Thoracic aorta (tissue), 2 donors: ENCODE data around the gene B4GALT2. TPM values are rescaled to one million over a fixed set of nuclear protein-coding genes. Genes with fewer than 3 reads are reported as not detected.

ENCODE experiments used
- ATAC-seq: fragments of 150-250 bp; one replicate; pipeline ENCODE4 v1.8.0; 2017; ENCODE audit warnings: low read depth; ENCODE audit not compliant: insufficient number of reproducible peaks, low FRiP score
- DNase-seq: peaks from one replicate; pipeline ENCODE4 v3.0.0-alpha.2; 2020; ENCODE audit warnings: low spot score
- H3K27ac ChIP-seq, 2 donors: fragments of 200-600 bp; sonication (generic); 1 replicate in 1 of 2; 2 replicates in 1 of 2; pipeline ENCODE4 v1.5.1; 2016; ENCODE audit warnings: mild to moderate bottlenecking in 2 of 2, moderate library complexity in 2 of 2
- H3K27me3 ChIP-seq: fragments of 200-600 bp; sonication (generic); replicated peaks from 2 replicates; pipeline ENCODE4 v1.6.0; 2016; ENCODE audit warnings: mild to moderate bottlenecking; ENCODE audit not compliant: insufficient read depth
- H3K36me3 ChIP-seq: fragments of 200-600 bp; sonication (generic); one replicate; pipeline ENCODE4 v1.5.1; 2016
- H3K4me1 ChIP-seq, 2 donors: fragments of 200-600 bp; sonication (generic); 1 replicate in 1 of 2; 2 replicates in 1 of 2; pipeline versions ENCODE4 v1.5.1 to v1.6.0; 2016; ENCODE audit warnings: low read depth in 2 of 2, mild to moderate bottlenecking in 1 of 2; ENCODE audit not compliant: control insufficient read depth in 1 of 2
- H3K4me3 ChIP-seq: fragments of 200-600 bp; sonication (generic); 2 replicates; pipeline ENCODE4 v1.5.1; 2016; ENCODE audit warnings: mild to moderate bottlenecking
- H3K9me3 ChIP-seq: fragments of 200-600 bp; sonication (generic); 2 replicates; pipeline ENCODE4 v1.5.1; 2016
- CTCF ChIP-seq: fragments of 200-600 bp; sonication (generic); IDR thresholded peaks from one replicate; pipeline ENCODE4 v1.5.1; 2019; ENCODE audit warnings: antibody characterized with exemption
- total RNA-seq, 2 donors: library from RNA; depleted of rRNA; stranded (reverse); fragments of >200 nt; gene quantifications; one replicate each; pipeline versions ENCODE4 v1.1.0 to v1.2.3, GENCODE V29; 2016

The B4GALT2 gene
- 10 to 100 TPM; 34.8 to 51.6 TPM for total RNA-seq

GRCh38 chr1:43978551-43979260, at the start of gene B4GALT2:
TSS of gene B4GALT2 (plus strand) at chr1:43979210. CDS start at chr1:43981161, 1,951 bp downstream.
- no peaks in the 10 kb centered on the region for H3K27me3 ChIP-seq
- peak within 1 kb of the TSS; percentile 82 for H3K4me3 ChIP-seq
- no peak for DNase-seq
- H3K36me3 ChIP-seq, result peaks cover 11% of the 10 kb centered on the region
- no peaks in the 10 kb centered on the region for H3K9me3 ChIP-seq
- peak within 1 kb of the TSS; percentile 9 to 34 for H3K27ac ChIP-seq
- H3K4me1 ChIP-seq, result peaks cover 29 to 52% of the 10 kb centered on the region in 2 donors
- no peak for TF ChIP-seq CTCF
- no peak for ATAC-seq

GRCh38 chr1:43930168-43930948, 48.7 kb upstream of the B4GALT2 start:
- Histone ChIP-seq H3K9me3 (no peaks in the 10 kb centered on the region), H3K4me1 (peaks cover 11 to 16% of the 10 kb centered on the region in 2 donors), H3K36me3 (peaks cover 3% of the 10 kb centered on the region), H3K4me3 (no peak overlapping the region), H3K27ac (no peak overlapping the region), H3K27me3 (no peaks in the 10 kb centered on the region)
- TF ChIP-seq CTCF, result no peak
- no peak for DNase-seq
- ATAC-seq, result no peak

- Histone ChIP-seq H3K9me3 (no peaks in the 10 kb centered on the region), H3K4me3 (no peak overlapping the region), H3K27me3 (no peaks in the 10 kb centered on the region), H3K36me3 (no peaks in the 10 kb centered on the region), H3K4me1 (peaks cover 13 to 18% of the 10 kb centered on the region in 2 donors), H3K27ac (no peak overlapping the region)
- DNase-seq, result no peak
- ATAC-seq, result no peak
- TF ChIP-seq CTCF, result no peak
Measured at GRCh38 chr1:43930949-43931275, 48.1 kb upstream of the B4GALT2 start.

- Histone ChIP-seq H3K4me1 (peaks cover 15 to 20% of the 10 kb centered on the region in 2 donors), H3K36me3 (no peaks in the 10 kb centered on the region), H3K27ac (no peak overlapping the region), H3K27me3 (no peaks in the 10 kb centered on the region), H3K9me3 (no peaks in the 10 kb centered on the region), H3K4me3 (no peak overlapping the region)
- DNase-seq (no peak), ATAC-seq (no peak)
- no peak for TF ChIP-seq CTCF
Measured at GRCh38 chr1:43931711-43932660, 47.0 kb upstream of the B4GALT2 start.
